HepG2 (cell line): ENCODE measurements around the gene RIIAD1. TPM values are rescaled to one million over a fixed set of nuclear protein-coding genes. Genes with fewer than 3 reads are reported as not detected.

Experiments used
- ATAC-seq: fragments of 200-7000 bp; cut with Tn5 transposase; 3 replicates; pipeline ENCODE4 v1.9.1; 2020; ENCODE audit warnings: mild to moderate bottlenecking, moderate library complexity
- BruUV-seq: library from RNA; stranded (reverse); fragments of 400-500 nt; replicated peaks from 2 replicates; lab custom pipeline; 2021; lab: Mats Ljungman, UMichigan
- CTCF ChIA-PET: fragments of 300-600 bp; formaldehyde crosslinking; extraction: SDS; loops from one replicate; lab custom pipeline; 2021; ENCODE audit warnings: low total read pairs, inconsistent platforms, low intra/inter-chr PET ratio; lab: Yijun Ruan, JAX
- POLR2A ChIA-PET: fragments of 350-600 bp; sonication (Branson Sonifier 250); formaldehyde crosslinking; loops from one replicate; lab custom pipeline; 2020; ENCODE audit warnings: antibody characterized with exemption, inconsistent platforms; lab: Yijun Ruan, JAX
- DNase-seq: peaks from one replicate; pipeline ENCODE4 v3.0.0-alpha.2; 2015; ENCODE audit warnings: low spot score
- FAIRE-seq: peaks from 3 replicates; lab custom pipeline; 2011; peaks lifted over from hg19 to GRCh38; lab: Jason Lieb, UNC
- H2AFZ ChIP-seq: one replicate; pipeline ENCODE4 v1.6.1; 2011; ENCODE audit warnings: low read length, inconsistent platforms
- H3K27ac ChIP-seq: fragments of 300-600 bp; 3 replicates; pipeline ENCODE4 v1.8.0; 2011; ENCODE audit warnings: mixed run types, mild to moderate bottlenecking, mixed read lengths, low read length, inconsistent platforms; ENCODE audit not compliant: insufficient read depth; ENCODE audit errors: extremely low read length
- H3K27me3 ChIP-seq, 2 experiments: fragments of 200-600 bp in 1 of 2; 2 replicates in 1 of 2; 3 replicates in 1 of 2; pipeline versions ENCODE4 v1.6.0 to v1.8.0; 2011; ENCODE audit warnings: low read length in 2 of 2, mild to moderate bottlenecking in 2 of 2, moderate library complexity in 2 of 2, inconsistent platforms in 1 of 2; ENCODE audit not compliant: insufficient read depth in 2 of 2, control insufficient read depth in 1 of 2
- H3K36me3 ChIP-seq, 2 experiments: fragments of 200-600 bp in 1 of 2; replicated peaks in 1 of 2; 2 replicates in 1 of 2; 3 replicates in 1 of 2; pipeline versions ENCODE4 v1.5.1 to v1.8.0; 2011; ENCODE audit warnings: low read length in 2 of 2, inconsistent platforms in 1 of 2; ENCODE audit not compliant: insufficient read depth in 2 of 2, control insufficient read depth in 1 of 2
- H3K4me1 ChIP-seq: 2 replicates; pipeline ENCODE4 v1.5.1; 2012; ENCODE audit warnings: low read length, inconsistent platforms; ENCODE audit not compliant: insufficient read depth
- H3K4me2 ChIP-seq: 2 replicates; pipeline ENCODE4 v1.6.0; 2011; ENCODE audit warnings: low read depth, low read length, inconsistent platforms
- H3K4me3 ChIP-seq, 3 experiments: fragments of 200-600 bp in 1 of 3; sonication (generic), shearing (Covaris generic) in 1 of 3; replicated peaks in 1 of 3; 2 replicates each; pipeline ENCODE4 v1.5.1; 2011 to 2016; ENCODE audit warnings: low read length in 3 of 3, inconsistent platforms in 2 of 3, low read depth in 2 of 3, mild to moderate bottlenecking in 2 of 3, control low read depth in 1 of 3, mixed read lengths in 1 of 3; ENCODE audit not compliant: insufficient read depth in 1 of 3
- H3K79me2 ChIP-seq: one replicate; pipeline ENCODE4 v1.6.1; 2011; ENCODE audit warnings: low read length, inconsistent platforms; ENCODE audit not compliant: insufficient read depth
- H3K9ac ChIP-seq: 2 replicates; pipeline ENCODE4 v1.6.0; 2011; ENCODE audit warnings: mild to moderate bottlenecking, low read depth, low read length, inconsistent platforms; ENCODE audit not compliant: insufficient read depth
- H3K9me3 ChIP-seq: 2 replicates; pipeline ENCODE4 v1.5.1; 2012; ENCODE audit warnings: mild to moderate bottlenecking, low read length
- H4K20me1 ChIP-seq: 2 replicates; pipeline ENCODE4 v1.6.0; 2011; ENCODE audit warnings: inconsistent platforms, mild to moderate bottlenecking, low read length, moderate library complexity; ENCODE audit not compliant: insufficient read depth
- FOXC1 ChIP-seq: sonication (generic); formaldehyde crosslinking; IDR thresholded peaks from 2 replicates; pipeline ENCODE4 v1.8.0; 2022; ENCODE audit warnings: mild to moderate bottlenecking, missing genetic modification reagents, borderline replicate concordance
- ZBTB38 ChIP-seq: sonication (generic); formaldehyde crosslinking; IDR thresholded peaks from 2 replicates; pipeline ENCODE4 v1.5.1; 2020; ENCODE audit warnings: mild to moderate bottlenecking, missing genetic modification reagents
- WGBS: methylation state at CpG from one replicate; pipeline ENCODE4 v1.1.6; 2017; ENCODE audit warnings: low lambda C conversion rate; 5-methylcytosine and 5-hydroxymethylcytosine counted together
- in situ Hi-C: cut with HindIII; loops from 2 replicates; pipeline ENCODE4 v1.10.0; 2017; ENCODE audit warnings: low pct_unique_long_range_greater_than_20kb; ENCODE audit not compliant: extremely low pct_ligation_motif_present
- intact Hi-C: fragments of 100-400 bp; cut with micrococcal nuclease; formaldehyde crosslinking; loops from one replicate; pipeline ENCODE4 v1.10.0; 2022; ENCODE audit not compliant: unreplicated experiment
- polyA plus RNA-seq, 8 experiments: library from polyadenylated mRNA; depleted of rRNA in 3 of 8; stranded (reverse) in 7 of 8; unstranded in 1 of 8; fragments of >200 nt; fragmentation: Illumina TruSeq in 4 of 8; extraction: Trizol in 4 of 8; gene quantifications; 2 replicates each; pipeline versions ENCODE4 v1.2.1 to v1.2.3, GENCODE V29; 2011 to 2016; ENCODE audit warnings: low read depth in 4 of 8, missing spikeins in 1 of 8, mixed read lengths in 1 of 8; ENCODE audit not compliant: insufficient read depth in 1 of 8
- total RNA-seq, 5 experiments: library from RNA; depleted of rRNA; stranded (reverse); fragments of >200 nt; fragmentation: Illumina TruSeq; extraction: Trizol; gene quantifications; 2 replicates each; pipeline ENCODE4 v1.2.3, GENCODE V29; 2016; ENCODE audit warnings: low read depth in 1 of 5
- TF ChIP-seq, protein P1 (sequence below): fragments of 450-650 bp; IDR thresholded peaks from 2 replicates; pipeline ENCODE4 v1.6.1; 2017; ENCODE audit warnings: mild to moderate bottlenecking
- TF ChIP-seq, protein P2 (sequence below): sonication (generic); formaldehyde crosslinking; conservative IDR thresholded peaks from 2 replicates; pipeline ENCODE4 v1.4.0; 2020; ENCODE audit warnings: missing genetic modification reagents

Gene RIIAD1
- total and polyA plus RNA-seq, 2 of the 13 experiments (the other 11 are each of a cell fraction or from before 2014, with no cell fraction given): not detected

DNA sequence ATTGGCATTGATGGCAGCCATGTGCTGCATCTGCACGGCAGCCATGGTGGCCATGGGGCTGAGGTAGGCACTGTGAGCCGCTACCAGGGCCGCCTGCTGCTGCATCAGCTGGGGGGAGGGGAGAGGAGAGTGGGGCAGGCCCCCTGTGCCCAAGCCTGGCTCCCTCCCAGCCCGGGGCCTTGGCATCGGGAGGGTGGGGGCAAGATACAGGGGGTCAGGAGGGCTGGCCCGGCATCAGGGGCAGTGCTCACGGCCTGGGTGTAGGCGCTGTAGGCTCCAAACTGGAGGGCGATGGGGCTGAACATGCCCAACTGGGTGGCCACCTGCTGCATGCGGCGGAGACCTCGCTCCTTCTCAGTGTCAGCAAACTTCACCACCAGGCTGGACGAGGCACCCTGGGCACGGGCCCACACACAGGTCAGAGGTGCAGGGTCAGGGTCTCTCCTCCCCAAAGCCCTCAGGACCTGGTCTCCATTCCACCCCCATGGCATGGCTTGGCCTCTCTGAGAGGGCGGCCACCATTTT is 13.7 kb upstream of the RIIAD1 start:
- BruUV-seq: no TSS peak
- Histone ChIP-seq H3K79me2 (no peaks in the 10 kb centered on the region), H3K27ac (no peak overlapping the region), H2AFZ (no peak overlapping the region), H3K27me3 (no peaks in the 10 kb centered on the region), H4K20me1 (no peaks in the 10 kb centered on the region), H3K4me3 (no peak overlapping the region), H3K4me1 (peaks cover 50% of the 10 kb centered on the region), H3K9ac (no peak overlapping the region), H3K4me2 (no peak overlapping the region), H3K36me3 (no peaks in the 10 kb centered on the region), H3K9me3 (no peaks in the 10 kb centered on the region)
- WGBS: 44% methylated on average over 5 of the region's 15 CpGs
- POLR2A ChIA-PET: no interaction called here
- in situ Hi-C loops (no loop called here), intact Hi-C loops (no loop called here)
- TF ChIP-seq, protein P1, sequence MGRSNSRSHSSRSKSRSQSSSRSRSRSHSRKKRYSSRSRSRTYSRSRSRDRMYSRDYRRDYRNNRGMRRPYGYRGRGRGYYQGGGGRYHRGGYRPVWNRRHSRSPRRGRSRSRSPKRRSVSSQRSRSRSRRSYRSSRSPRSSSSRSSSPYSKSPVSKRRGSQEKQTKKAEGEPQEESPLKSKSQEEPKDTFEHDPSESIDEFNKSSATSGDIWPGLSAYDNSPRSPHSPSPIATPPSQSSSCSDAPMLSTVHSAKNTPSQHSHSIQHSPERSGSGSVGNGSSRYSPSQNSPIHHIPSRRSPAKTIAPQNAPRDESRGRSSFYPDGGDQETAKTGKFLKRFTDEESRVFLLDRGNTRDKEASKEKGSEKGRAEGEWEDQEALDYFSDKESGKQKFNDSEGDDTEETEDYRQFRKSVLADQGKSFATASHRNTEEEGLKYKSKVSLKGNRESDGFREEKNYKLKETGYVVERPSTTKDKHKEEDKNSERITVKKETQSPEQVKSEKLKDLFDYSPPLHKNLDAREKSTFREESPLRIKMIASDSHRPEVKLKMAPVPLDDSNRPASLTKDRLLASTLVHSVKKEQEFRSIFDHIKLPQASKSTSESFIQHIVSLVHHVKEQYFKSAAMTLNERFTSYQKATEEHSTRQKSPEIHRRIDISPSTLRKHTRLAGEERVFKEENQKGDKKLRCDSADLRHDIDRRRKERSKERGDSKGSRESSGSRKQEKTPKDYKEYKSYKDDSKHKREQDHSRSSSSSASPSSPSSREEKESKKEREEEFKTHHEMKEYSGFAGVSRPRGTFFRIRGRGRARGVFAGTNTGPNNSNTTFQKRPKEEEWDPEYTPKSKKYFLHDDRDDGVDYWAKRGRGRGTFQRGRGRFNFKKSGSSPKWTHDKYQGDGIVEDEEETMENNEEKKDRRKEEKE: no peak
- TF ChIP-seq, protein P2, sequence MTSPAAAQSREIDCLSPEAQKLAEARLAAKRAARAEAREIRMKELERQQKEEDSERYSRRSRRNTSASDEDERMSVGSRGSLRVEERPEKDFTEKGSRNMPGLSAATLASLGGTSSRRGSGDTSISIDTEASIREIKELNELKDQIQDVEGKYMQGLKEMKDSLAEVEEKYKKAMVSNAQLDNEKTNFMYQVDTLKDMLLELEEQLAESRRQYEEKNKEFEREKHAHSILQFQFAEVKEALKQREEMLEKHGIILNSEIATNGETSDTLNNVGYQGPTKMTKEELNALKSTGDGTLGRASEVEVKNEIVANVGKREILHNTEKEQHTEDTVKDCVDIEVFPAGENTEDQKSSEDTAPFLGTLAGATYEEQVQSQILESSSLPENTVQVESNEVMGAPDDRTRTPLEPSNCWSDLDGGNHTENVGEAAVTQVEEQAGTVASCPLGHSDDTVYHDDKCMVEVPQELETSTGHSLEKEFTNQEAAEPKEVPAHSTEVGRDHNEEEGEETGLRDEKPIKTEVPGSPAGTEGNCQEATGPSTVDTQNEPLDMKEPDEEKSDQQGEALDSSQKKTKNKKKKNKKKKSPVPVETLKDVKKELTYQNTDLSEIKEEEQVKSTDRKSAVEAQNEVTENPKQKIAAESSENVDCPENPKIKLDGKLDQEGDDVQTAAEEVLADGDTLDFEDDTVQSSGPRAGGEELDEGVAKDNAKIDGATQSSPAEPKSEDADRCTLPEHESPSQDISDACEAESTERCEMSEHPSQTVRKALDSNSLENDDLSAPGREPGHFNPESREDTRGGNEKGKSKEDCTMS: no peak
- no peak for TF ChIP-seq ZBTB38 (CRISPR knock-in tag)
- TF ChIP-seq FOXC1 (CRISPR knock-in tag): no peak
- FAIRE-seq (no peak), DNase-seq (no peak), ATAC-seq (no peak)
- CTCF ChIA-PET: no interaction called here
